ENCODE data around the gene TANC1.

The TANC1 gene

DNA sequence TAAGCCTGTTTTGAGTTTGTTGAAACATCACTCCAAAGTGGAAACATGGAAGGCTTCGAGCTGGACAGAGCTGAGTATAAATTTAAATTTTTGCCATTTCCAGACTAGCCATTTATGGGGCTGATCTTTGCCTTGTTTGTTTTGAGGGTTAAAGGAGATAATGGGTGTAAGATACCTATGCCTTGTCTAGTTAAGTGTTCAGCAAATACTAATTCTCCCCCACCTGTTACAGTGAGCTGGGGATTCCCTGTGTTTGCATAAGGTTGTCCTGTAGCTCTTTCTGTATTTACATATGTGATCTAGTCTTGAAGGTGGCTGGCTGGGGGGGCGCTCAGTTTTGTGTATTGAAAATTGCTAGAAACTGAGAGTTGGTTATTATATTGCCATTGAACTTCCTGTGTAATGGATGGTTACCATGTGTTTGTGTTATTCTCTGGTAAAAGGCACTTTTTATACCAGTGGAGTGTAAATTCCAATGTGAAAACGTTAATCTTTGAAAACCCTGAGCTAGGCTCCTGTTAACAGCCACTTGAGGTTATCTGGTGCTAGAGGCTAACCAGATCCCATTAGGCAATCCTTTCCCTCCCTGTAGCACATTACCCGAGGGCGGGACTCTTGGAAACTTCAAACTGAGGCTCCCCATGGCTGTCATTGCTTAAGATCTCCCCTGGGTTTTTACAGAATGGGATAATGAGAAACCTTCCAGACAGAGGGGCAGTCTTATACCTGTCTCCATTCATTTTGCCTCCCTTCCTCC lies 26.7 kb downstream of the TANC1 start:
- DNase-seq (ENCODE audit: low read depth): no peak

DNA sequence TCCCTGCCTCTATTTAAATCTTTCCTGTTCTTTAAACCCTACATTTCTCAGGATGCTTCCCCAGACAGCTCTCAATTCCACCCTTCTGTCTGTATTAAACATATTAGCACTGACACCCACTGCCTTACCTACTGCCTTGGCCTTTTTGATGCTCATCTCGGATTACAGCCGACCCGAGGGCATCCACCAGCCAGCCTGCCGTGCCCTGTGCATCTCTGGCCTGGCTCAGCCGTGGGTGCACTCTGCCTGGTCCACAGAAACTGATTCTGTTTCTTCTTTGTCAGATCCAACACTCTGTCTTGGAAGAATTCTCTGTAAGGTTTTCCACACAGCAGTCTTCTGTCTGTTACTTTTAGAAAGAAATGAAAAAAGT lies 27.2 kb downstream of the TANC1 start:
- DNase-seq (ENCODE audit: low read depth): no peak

DNA sequence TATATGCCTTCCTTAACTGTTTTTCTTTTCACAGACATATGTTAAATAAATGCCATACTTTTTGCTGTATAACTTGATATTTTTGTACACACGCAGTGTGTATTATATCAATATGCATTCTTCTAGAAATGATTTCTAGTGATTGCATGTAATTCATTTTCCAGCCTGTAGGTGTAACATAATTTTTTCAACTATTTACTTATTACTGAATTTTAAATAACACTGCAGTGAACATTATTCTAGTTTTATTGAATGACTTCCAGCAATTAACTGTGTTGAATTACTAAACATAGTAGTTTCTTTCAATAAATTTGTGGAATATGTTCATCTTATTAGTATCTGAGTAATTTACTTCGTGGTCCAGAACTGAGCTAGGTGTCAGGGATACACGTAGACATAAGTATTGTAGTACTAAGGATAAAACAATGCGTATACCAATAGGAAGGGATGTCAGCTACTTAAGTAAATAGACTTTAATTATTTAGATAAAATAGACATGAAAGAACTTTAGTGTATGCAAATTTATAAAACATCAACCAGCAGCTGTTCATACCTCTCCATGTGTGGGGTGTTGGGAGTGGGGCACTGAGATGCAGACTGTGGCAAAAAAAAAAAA lies 28.0 kb downstream of the TANC1 start:
- no peak for DNase-seq (ENCODE audit: low read depth)

DNA sequence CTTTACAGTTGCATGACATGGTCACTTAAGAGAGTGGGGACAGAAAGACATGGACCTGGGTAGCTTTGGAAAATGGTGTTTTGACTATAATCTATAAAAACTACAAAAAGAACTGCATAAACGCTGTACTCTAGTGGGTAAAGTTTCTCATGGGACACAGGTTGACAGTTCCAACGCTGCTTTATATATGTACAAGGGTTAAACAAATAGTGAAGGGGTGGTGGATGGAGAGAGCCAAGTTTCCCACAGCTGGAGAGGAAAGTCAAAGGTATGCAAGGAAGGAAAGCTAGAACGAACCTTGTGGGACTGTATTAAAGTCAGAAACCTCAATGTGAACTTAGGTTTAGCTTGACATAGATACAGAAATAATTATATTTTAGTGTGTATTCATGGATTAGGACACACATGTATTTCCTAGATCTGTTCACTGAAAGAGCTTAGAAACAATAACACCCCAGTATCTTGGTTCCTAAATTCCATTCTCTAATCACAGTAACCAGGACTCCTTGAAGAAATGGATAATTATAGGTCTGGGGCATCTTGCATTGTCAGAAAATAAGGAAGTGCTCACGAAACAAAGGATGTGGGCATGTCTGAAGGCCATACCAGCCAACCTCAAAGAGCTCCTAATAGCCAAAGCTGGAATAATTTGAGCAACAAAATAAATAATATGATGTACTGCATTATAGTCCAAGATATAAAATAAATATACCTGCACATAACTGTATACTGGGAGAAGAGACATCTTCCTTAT lies 28.8 kb downstream of the TANC1 start:
- DNase-seq (ENCODE audit: low read depth): no peak

DNA sequence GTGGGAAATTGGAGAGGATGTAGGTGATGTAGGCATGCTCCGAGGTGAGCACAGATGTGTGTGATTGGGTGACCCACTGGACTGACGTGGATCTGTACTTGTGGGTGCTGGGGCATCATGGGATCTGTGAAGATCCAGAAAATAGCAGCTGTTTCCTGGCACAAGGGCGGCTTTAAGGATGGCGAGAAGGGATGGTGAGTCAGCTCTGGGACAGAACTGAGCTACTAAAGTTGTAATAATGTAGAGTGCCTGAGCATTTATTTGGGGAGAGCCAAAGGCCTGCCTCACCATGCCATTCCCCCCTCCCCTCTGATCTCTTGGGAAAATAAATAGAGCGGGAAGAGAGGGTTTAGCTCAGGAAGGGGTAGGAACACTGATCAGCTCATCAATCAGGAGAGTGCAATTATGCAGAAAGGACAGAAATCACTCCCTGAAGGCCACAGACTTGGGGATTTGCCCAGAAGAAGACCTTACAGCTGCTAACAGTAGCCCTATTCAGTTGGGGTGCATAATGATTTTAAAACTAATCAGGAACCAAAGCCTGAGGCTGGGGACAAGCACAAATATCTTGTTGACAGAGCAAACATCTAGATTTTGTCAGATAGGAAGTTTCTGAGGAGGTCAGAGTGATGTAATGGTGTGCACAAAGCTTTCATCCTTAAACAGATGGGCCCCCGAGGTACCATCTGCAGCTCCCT lies 30.3 kb downstream of the TANC1 start:
- DNase-seq (ENCODE audit: low read depth): no peak

DNA sequence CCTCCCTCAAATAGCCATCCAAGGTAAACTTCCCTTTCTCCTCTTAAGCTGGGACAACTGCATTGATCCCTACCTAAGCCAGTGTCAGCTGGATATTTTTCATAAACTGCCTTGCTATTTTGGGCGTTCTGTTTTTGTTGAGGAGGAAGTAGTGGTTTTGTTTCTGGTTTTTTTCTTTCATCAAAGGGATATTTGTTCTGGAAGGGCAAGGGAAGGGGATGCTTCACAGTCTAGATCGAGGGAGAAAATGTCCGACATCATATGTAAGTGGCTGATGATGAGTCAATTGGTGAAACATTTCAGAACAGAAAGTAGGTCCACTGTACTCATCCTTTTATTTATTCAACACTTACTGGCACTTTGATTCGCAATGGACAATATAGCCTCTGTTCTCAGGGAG lies 31.0 kb downstream of the TANC1 start:
- DNase-seq (ENCODE audit: low read depth): no peak

DNA sequence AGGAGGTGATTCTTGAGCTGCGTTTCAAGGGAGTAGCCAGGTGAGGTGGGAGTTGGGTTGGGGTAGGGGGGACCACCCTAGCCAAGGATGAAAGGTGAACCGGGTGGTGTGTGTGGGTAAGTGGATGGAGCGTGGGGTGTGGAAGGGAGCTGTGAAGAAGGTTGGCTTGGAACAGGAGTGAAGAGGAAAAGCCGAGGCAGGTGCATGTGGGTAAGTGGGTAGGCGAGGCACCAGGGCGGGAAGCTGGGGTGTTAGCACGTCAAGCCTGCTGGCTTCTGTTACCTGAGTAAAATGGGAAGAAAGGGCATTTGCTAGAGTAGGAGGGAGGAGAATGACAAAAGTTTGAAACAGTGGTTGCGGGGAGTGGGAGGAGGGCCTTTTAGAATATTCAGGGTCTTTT lies 31.6 kb downstream of the TANC1 start:
- DNase-seq (ENCODE audit: low read depth): no peak

DNA sequence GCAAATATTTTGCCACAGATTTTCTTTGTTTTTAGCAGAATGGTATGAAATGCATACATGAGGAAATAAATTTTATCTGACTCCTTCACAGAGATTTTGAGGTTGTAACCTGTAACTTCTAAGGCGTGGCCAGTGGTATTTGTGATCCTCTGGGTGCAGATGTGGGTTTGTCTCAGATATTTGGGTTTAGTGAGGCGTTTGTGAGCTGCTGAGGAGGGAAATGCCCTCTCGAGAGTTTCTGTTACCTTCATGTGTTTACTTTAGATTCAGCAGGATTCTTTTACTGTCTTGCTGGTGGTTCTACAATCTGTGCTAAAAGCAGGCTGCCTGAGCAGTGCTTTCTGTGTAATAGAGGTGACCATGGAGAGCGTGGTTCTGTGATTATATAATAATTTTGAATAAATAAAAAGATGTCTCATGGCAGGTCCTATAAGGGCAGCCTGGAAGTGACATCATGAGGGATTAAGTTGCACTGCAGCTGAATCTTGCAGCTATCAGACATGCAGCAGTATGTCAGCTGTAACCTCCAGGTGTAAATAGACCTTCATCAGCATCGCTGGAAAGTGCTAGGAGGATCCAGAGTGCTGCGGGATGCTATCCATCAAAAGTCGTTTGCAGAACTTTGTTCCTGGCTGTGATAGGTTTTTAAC lies 34.1 kb downstream of the TANC1 start:
- no peak for DNase-seq (ENCODE audit: low read depth)

DNA sequence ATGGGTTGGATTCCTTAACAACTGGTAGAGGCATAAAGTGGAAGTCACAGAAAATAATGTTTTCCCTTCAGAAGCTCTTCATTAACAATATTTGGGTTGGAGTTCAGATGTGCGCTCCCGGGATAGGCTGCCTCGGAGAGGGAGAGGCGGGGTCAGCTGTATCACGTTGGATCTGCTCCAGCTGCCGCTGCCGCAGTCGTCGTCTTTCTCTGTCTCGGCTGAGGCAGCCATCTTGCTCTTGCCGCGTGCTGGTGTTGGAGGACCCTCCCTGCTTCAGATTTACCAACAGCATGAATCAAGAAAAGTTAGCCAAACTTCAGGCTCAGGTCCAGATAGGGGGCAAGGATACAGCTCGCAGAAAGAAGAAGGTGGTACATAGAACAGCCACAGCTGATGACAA lies 35.1 kb downstream of the TANC1 start:
- no peak for DNase-seq (ENCODE audit: low read depth)

DNA sequence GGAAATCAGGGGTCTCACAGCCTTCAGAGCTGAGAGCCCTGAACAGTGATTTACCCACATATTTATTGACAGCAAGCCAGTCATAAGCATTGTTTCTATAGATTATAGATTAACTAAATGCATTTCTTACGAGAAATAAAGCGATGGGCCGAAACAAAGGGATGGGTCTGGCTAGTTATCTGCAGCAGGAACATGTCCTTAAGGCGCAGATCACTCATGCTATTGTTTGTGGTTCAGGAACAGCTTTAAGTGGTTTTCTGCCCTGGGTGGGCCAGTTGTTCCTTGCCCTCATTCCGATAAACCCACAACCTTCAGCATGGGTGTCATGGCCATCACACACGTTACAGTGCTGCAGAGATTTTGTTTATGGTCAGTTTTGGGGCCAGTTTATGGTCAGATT lies 36.4 kb downstream of the TANC1 start:
- no peak for DNase-seq (ENCODE audit: low read depth)

DNA sequence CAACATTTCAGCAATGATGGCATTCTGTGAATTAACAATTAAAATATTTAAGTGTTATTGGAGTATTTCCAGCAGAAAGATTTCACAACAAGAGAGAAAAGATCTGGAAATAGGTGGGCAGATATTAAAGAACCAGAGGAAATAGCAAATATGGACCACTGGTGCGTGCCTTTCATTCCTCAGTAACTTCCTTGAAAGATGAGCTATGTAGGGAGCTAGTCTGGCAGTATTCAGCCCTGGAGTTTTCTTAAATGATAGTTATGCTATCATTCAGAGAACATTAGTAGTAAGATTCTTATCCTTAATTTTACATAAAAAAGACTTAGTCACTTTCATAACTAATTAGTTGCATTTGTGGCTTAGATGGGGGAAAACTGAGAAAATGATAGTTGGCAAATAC lies 41.5 kb downstream of the TANC1 start:
- DNase-seq (ENCODE audit: low read depth): no peak

DNA sequence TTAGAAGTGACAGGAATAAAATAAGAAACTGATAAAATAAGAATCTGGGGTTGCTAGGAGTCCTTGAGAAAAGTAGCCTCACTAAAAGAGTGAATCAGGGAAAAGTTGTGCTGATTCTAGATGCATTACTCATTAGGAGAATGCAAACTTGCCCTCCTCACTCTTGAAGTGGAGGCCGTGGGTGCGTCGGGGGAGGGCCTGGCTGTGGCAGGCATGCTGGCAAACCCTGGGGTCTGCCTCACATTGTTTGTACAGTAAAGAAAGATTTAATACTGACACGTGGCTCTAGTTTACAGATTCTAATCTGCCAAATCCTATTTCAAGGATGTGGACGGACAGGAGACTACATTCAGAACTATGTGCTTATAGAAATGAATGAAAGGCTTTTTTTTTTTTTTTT lies 41.9 kb downstream of the TANC1 start:
- DNase-seq (ENCODE audit: low read depth): no peak

DNA sequence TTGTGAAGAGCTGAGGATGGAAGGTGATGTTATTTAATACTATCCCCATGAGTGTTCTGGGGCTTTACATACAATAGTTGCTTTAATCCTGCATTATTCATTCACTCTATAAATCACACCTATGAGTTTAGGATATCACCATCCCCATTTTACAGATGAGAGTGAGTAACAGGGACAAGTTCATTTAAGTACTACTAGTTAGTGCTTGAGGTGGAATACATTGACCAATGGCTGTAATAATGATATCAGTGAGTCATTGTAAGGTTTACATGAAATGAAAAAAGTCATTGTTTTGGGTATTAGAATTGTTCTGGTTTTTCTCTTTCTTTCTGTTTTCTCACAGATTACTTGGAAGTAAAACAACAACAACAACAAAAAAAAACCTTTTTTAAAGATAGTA lies 42.5 kb downstream of the TANC1 start:
- DNase-seq (ENCODE audit: low read depth): no peak

DNA sequence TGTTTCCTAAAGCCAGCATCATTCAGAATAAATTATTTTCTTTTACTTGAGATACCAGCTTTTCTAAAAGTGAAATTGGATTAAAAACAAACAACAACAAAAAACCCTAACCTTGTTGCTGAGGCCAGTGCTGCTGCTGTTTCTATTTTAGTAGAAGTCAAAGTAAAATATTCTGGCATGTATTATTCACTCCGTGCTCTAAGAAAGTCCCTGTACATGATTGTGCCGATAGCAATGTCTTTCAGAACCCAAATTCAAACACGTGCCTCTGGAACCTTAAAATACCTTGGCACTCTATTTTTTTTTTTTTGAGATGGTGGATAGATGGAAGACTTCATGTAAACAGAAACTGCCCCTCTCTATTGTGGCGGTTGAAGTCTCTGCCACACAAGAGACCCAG lies 43.7 kb downstream of the TANC1 start:
- DNase-seq (ENCODE audit: low read depth): no peak

DNA sequence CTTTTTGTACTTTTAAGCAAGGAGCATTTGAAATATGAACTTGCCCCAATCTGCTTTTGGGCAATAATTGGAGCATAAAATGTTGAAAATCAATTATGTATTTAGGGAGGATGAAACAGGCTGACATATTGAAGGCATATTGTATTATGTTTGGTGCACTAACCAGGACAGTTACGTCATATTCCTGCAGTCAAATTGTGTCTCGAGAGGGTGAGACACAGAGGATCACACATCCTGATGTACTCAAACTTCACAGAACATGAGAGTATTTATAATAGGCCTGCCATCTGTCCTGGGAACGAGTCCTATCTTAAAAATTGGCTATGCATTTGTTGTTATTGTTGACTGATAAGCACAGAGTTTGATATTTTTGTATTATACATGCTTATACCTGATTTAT lies 44.7 kb downstream of the TANC1 start:
- DNase-seq (ENCODE audit: low read depth): no peak

DNA sequence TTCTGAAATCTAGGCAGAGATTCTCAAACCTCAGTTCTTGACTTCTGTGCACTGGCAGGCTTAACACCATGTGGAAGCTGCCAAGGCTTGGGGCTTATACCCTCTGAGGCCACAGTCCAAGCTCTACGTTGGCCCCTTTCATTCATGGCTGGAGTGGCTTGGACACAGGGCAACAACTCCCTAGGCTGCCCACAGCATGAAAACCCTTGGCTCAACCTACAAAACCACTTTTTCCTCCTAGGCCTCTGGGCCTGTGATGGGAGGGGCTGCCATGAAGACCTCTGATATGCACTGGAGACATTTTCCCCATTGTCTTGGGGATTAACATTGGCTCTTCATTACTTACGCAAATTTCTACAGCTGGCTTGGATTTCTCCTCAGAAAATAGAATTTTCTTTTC lies 46.7 kb downstream of the TANC1 start:
- DNase-seq (ENCODE audit: low read depth): no peak

DNA sequence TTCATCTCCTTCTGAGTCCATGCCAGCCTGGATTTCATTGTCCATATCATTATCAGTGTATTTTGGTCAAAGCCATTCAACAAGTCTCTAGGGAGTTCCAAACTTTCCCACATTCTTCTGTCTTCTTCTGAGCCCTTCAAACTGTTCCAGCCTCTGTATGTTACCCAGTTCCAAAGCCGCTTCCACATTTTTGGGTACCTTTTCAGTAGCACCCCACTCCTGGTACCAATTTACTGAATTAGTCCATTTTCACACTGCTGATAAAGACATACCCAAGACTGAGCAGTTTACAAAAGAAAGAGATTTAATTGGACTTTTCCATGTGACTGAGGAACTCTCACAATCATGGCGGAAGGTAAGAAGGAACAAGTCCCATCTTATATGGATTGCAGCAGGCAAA lies 47.4 kb downstream of the TANC1 start:
- no peak for DNase-seq (ENCODE audit: low read depth)

DNA sequence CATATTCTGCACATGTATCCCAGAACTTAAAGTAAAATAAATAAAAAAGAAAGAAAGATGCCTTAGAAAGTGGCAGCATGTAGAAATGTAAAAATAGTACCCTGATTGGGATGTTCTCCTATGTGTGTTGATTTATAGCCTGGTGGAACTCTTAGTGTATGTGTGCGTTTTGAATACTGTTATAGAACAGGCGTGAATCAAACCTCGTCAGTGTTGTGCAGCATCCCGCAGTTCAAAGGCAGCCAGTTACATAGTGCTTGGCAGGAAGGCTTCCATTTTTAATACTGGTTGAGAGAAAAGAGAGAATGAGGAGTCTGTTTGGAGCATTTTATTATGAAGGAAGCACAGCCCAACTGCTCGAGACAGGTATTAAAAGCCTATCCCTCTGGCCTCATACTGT lies 49.4 kb downstream of the TANC1 start:
- no peak for DNase-seq (ENCODE audit: low read depth)

DNA sequence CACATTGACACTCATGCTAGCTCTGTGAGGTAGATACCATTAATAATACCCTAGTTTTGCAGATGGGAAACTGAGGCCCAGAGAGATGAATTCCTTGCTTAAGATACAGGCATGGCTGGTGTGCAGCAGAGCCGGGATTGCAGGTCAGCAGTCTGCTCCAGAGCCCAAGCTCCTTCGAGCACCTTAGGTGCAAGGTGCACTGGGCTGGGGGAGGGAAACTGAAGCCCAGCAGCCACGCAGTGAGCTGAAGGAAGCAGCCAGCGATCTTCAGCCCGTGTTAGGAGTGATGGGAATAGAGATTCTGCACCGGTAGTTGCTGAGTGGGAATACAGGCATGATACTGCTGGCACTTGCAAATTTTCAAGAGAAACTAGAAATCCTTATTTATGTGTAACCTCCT lies 50.6 kb downstream of the TANC1 start:
- DNase-seq (ENCODE audit: low read depth): no peak

DNA sequence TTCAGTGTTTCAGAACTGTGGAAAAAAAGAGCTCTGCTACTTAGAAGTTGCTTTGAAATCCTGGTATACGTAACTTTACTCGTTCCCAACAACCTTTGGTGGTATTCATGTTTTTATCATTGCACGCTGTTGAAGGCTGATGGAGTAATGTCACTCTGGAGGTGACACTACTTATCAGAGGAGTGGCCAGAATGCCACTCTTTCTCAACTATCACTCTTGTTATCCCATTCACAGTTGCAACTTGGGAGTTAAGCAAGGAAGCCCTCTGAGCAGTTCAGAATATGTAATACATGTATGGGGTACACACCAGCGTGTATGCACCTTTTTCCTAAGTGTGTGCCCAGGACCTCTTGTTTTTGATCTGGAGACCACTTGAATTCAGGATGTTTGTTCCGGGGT lies 53.6 kb downstream of the TANC1 start:
- DNase-seq (ENCODE audit: low read depth): no peak

DNA sequence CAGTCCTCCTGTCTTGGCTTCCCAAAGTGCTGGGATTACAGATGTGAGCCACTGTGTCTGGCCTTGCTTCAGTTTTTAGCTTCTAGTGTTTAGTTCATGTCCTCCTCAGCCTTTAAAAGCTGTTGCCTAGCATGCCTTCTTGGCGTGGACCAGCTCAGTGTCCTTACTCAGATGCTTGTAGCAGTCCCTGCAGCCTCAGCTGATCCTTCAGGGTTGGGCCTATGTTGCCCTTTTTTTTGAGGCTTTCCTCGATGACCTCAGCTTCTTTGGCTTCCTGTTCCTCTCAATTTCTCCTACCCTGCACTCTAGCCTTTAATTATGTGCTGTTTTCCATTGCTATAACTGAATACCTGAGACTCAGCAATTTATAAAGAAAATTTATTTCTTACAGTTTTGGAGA lies 57.7 kb downstream of the TANC1 start:
- no peak for DNase-seq (ENCODE audit: low read depth)

DNA sequence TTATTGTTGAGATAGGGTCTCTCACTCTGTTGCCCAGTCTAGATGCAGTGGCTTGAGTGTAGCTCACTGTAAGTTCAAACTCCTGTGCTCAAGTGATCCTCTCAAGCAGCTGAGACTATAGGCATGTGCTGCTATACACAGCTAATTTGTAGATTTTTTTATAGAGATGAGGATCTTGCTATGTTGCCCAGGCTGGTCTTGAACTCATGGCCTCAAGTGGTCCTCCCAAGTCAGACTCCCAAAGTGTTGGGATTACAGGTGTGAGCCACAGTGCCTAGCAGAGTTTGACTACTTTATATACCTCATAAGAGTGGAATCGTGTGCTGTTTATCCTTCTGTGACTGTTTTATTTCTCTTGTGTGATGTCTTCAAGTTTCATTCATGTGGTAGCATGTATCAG lies 60.3 kb downstream of the TANC1 start:
- no peak for DNase-seq (ENCODE audit: low read depth)
